Stimulated activated CD8-positive, alpha-beta memory T cell treated with anti-CD3 and anti-CD28 coated beads, Interleukin-2, amount 100 ng/mL, for 48 hours (primary cell): Measurements from ENCODE around the gene PDE8B.

Source experiments
- DNase-seq, 2 donors: peaks; one replicate each; pipeline ENCODE4 v3.0.0-alpha.2; 2020; ENCODE audit warnings: low read depth in 2 of 2

The PDE8B gene

GRCh38 chr5:77210091-77210963, at the start of gene PDE8B:
TSS of gene PDE8B (plus strand) at chr5:77210680. CDS start at chr5:77210926, 246 bp downstream.
- DNase-seq, result no peak

GRCh38 chr5:77163453-77163852, 47.0 kb upstream of the PDE8B start:
- no peak for DNase-seq

GRCh38 chr5:77167063-77167462, 43.4 kb upstream of the PDE8B start:
- DNase-seq, result no peak

GRCh38 chr5:77167695-77168121, 42.8 kb upstream of the PDE8B start:
- no peak for DNase-seq

- no peak for DNase-seq
Observed at GRCh38 chr5:77168161-77168878, 42.2 kb upstream of the PDE8B start.

- no peak for DNase-seq
Observed at GRCh38 chr5:77168879-77169244, 41.6 kb upstream of the PDE8B start.

- DNase-seq, result no peak
Observed at GRCh38 chr5:77170196-77170890, 40.1 kb upstream of the PDE8B start.

GRCh38 chr5:77171141-77171910, 39.2 kb upstream of the PDE8B start:
- no peak for DNase-seq

GRCh38 chr5:77172713-77173328, 37.7 kb upstream of the PDE8B start:
- DNase-seq, result no peak

- DNase-seq, result no peak
Observed at GRCh38 chr5:77174526-77174925, 36.0 kb upstream of the PDE8B start.

GRCh38 chr5:77175231-77175630, 35.2 kb upstream of the PDE8B start:
- DNase-seq, result no peak

- DNase-seq, result no peak
Observed at GRCh38 chr5:77176429-77176828, 34.1 kb upstream of the PDE8B start.

- DNase-seq, result no peak
Observed at GRCh38 chr5:77177576-77177975, 32.9 kb upstream of the PDE8B start.

- DNase-seq, result no peak
Observed at GRCh38 chr5:77180167-77181081, 30.1 kb upstream of the PDE8B start.

- no peak for DNase-seq
Observed at GRCh38 chr5:77181173-77181572, 29.3 kb upstream of the PDE8B start.

- no peak for DNase-seq
Observed at GRCh38 chr5:77181596-77182304, 28.7 kb upstream of the PDE8B start.

- DNase-seq, result no peak
Observed at GRCh38 chr5:77182367-77182766, 28.1 kb upstream of the PDE8B start.

GRCh38 chr5:77186652-77187370, 23.7 kb upstream of the PDE8B start:
- DNase-seq, result no peak

GRCh38 chr5:77189421-77189820, 21.1 kb upstream of the PDE8B start:
- DNase-seq, result no peak
